ENCODE measurements around the gene DOP1A.
"Not testable (repeated sequence)": the region's sequence is repeated elsewhere in the genome, so short reads cannot be mapped to it uniquely, and the experiment has no call there.

Gene DOP1A

DNA sequence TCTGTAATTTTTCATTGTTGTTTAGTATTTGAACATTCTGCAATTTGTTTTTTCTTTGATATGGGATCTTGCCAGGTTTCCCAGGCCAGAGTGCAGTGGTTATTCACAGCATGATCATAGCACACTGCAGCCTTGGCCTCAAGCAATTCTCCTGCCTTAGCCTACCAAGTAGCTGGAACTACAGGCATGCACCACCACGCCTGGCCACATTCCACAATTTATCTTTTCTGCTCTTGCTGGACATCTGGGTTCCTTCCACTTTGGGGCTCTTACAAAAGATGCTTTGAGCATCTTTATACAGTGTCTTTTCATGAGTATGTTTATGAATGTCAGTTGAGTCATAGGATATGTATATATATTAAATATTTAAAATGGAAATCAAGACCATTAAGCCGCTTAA is 83.6 kb downstream of the DOP1A start:
- DNase-seq (ENCODE audit: low read depth) = no peak

DNA sequence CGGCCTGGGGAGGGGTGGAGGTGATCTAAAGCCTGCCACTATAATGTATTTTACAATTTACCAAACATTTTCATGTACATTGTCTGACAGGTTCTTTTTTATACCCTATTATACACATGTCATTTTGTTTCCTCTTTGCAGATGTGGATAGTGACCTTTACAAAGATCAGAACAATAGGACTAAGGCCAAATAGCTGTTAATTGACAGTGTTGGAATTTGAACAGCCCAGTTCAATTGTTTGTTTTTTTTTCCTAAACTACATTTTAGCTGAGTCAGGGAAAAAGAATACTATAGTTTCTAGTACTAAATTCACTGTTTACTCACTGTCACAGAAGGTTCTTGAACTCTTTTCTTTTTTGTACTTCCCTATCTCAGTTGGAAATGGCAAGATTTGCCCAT is 85.4 kb downstream of the DOP1A start:
- DNase-seq (ENCODE audit: low read depth) = no peak

DNA sequence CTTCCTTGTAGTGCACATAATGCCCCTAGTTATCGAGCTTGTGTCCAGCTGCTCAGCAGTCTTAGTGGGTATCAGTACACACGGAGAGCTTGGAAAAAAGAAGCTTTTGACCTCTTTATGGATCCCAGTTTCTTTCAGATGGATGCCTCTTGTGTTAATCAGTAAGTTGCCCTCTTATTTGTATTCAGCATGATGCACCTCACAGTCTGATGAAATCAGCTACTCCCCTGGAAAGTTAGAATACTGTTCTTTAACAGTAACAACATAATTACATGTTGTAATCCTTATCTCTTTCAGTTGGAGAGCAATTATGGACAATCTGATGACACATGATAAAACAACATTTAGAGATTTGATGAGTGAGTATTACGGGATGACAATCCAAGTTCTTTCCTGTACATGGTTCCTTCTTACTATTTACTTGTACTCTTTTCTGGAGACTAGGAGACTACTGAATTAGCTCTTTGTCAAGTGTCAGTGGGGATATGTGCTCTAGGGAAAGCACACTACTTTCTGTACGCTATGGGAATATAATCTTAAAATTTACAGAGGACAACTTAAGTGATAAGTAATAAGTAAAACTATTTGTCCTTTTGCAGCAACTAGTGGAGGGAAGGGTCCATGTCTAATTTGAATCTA is 86.5 kb downstream of the DOP1A start:
- DNase-seq (ENCODE audit: low read depth) = no peak

DNA sequence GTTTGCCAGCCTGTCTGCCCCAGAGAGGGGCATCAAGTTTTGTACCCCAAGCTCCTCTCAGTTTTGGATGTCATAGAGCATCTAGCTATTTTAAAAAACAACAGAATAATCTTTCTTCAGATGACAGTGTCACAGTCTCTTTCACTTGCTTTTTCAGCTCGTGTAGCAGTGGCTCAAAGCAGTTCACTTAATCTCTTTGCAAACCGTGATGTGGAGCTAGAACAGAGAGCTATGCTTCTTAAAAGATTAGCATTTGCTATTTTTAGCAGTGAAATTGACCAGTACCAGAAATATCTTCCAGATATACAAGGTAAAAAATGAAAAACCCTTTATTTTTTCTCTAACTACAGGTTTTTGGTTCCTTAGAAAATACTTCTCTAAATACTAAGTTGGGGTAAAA is 88.3 kb downstream of the DOP1A start:
- no peak for DNase-seq (ENCODE audit: low read depth)

DNA sequence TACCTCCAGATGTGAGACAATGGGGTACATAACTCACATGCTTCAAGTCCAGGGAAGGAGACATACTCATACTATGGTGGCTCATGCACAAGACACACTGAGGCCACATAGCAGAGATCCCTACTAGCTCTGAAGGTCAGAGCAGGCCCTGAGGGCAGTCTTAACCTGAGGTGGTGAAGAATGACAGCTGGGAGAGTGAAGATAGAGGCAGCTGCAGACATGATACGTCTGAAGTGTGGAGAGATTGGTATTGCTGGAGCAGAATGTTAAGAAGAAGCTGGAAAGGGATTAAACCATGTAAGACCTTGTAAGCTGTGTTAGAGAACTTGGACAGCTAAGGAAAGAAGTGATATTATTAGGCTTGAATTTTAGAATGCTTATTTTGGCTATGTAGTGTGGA is 92.7 kb downstream of the DOP1A start:
- DNase-seq (ENCODE audit: low read depth) = no peak

DNA sequence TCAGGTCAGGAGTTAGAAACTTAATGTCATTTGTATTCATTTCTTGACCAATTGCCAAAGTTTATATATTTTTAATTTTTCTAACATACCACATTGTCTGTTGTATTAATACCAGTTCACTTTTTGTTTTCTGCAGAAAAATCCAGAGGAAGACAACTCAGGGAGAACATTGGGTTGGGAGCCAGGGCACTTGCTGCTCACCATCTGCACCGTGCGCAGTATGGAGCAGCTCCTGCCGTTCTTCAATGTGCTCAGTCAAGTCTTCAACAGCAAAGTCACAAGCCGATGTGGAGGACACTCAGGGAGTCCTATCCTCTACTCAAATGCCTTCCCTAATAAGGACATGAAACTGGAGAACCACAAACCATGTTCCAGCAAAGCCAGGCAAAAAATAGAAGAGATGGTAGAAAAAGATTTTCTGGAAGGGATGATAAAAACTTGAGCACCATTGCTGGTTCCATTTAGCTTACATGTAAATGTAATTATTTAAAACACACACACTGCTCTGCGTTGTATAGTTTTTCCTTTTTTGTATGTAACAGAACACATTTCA is 100.3 kb downstream of the DOP1A start:
- no peak for DNase-seq (ENCODE audit: low read depth)

DNA sequence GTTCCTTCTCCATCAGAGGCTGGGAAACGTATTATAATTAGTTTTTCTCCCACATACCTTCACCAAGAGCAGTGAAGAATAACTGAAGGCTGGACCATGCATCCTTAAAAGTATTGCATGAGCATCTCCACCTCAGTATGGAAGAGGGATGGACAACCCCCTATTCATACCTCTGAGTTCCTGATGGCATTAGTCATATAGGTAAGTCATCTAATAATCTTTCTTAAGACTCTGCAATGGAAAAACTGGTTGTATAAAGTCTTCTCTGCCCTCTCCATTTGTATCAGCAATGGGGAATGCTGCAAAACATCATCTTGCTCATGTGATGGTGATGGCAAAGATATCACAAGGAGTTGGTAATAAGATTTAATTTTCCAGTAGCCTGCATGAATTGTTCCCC is 101.1 kb downstream of the DOP1A start:
- no peak for DNase-seq (ENCODE audit: low read depth)

DNA sequence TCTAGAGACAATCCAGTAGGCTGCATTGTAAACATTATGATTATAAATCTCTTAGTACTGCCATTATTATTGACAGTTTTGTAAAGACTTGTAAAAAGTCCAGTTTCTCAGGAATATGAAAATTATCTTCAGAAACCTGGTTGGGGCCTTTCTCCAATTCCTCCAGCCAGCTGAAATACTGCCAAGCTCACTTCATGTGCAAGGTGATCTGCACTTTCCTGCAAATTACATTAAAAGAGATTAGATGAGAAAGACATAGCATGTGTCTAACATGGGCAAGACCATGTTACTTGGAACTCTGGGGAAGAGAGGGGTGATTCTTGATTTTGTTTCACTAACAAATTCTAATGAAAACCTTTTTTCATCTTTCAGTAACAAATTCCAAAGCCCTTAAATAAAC is 101.6 kb downstream of the DOP1A start:
- no peak for DNase-seq (ENCODE audit: low read depth)

DNA sequence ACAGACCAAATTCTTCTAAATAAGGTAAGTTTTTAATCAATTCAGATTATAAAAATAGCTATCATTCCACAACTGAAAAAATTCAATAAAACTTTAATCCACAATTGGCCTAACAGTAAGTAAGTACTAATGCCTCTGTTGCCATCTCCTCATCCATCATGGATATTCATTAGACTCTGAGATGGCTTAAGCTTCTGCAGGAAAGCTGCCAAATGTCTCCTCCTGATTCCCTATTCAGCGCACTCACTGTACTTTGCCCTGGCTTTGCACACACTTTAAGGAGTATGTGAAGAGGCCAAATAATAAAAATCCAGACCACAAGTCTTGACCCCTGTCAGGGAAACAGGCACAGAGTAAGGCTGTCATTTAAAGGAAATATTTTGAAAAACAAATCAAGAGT is 102.0 kb downstream of the DOP1A start:
- DNase-seq (ENCODE audit: low read depth) = no peak

DNA sequence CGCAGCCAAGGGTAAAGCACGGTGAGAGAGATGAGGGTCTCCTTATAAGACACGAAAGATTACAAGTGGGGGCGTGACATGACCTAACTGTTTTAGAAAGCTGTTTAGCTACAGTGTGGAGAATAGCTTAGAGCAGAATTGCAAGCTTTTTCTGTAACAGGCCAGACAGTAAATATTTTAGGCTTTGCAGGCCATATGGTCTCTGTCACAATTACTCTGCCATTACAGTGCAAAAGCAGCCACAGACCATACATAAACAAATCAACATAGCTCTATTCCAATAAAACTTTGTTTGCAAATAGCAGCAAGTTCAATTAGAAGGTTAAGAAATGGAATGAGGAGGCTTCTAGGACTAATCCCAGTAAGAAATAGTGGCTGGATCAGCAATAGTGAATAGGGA is 108.8 kb downstream of the DOP1A start:
- DNase-seq (ENCODE audit: low read depth) = no peak

DNA sequence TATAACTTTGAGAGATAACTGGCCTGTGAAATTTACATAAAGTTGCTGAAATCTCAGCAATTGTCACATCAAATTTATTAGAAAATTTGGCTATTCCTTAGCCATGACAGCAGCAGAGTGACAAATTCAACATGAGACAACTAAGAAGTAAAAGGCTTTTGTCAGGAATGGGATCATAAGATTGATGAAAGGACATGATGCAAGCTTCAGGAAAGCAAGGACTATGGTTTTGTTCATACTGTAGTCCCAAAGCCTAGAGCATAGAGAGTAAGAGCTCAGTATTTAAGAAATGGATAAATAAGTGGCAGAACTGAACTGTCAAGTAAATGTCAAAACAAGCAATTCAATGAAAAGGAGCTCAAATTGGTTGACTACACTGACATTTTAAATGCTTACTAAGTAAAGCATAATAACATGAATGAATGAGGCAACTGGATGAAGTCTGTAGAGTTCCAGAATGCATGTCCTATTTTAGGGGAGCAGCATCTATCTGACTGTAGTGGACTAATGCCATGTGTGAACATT is 113.0 kb downstream of the DOP1A start:
- no peak for DNase-seq (ENCODE audit: low read depth)

DNA sequence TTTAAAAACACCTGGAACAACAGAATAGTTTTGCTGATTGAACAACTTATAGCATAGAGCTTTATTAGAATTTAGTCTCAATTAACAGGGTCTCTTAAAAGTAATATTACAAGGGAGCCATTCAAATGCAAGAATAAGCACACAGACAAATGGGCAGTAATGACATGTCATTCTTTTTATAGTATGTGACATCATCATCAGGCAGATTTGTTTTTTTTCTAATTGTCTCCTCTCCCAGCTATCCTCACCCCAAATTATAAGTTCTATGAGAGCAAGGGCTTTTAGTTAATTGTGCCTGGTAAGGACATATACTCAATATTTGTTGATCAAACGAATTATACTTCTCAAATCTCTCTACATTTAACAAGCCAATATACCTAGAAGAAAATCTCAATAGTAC is 114.6 kb downstream of the DOP1A start:
- no peak for DNase-seq (ENCODE audit: low read depth)

DNA sequence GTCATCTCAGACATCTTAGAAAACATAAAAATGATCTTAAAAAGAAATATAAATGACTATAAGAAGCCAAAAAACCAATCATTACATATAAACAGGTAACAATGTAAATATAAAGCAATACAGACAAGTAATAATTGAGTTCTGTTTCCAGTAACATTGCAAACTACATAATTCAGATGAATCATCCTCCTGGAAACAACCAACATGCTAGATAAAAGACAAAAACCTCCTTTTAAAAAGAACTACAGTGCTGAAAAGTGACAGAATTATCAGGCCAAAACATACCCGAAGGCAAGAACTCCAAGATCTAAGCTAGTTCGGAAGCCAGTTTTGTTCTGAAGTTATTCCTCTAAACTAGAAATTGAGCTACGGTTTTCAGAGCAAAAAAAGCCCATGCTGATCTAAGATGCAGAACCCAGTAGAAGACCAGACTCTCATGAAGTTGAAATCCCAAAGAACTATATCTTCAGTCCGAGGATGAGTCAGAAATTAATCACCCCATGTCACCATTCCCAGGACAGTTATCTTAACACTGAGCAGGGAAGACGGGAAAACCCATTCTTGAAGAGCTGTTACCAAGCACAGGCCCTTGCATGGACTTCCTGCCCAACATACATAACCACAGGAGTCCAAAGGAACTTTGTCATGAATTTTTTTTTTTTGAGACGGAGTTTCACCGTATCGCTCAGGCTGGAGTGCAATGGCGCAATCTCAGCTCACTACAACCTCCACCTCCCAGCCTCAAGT is 115.8 kb downstream of the DOP1A start:
- DNase-seq (ENCODE audit: low read depth) = no peak

DNA sequence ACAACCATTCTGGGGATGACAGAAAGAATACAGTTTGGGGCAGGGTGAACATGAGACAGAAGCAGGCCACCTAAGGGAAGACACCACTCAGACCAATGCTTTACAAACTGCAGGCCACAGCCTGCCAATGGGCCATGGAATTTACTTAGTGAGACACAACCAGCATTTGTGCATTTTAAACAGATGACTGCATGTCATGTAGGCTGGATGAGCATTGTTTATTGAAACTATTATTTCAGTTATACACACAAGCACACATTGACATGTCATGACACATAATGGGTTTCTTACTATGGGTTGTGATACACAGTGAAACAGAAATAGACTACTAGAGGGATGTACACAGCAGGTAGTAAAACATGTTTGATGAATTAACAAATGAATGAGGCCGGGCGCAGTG is 117.6 kb downstream of the DOP1A start:
- no peak for DNase-seq (ENCODE audit: low read depth)

DNA sequence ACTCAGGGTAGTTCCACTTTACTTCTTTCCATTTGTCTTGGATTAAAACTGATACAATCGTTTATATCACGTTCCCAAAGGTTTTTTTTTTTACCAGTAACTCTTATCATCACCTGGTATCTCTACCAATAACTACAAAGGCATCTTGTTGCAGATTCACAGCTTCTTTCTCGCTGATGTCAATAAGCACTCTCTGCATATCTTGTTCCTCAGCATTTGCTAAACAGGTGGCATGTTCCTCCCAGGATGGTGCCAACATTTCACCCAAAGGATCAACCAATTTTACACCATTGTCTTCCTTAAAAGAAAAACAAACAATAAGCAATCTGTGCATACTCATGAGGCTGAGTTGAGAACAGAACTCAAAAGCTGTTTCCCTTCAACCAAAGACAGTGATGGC is 121.0 kb downstream of the DOP1A start:
- no peak for DNase-seq (ENCODE audit: low read depth)

DNA sequence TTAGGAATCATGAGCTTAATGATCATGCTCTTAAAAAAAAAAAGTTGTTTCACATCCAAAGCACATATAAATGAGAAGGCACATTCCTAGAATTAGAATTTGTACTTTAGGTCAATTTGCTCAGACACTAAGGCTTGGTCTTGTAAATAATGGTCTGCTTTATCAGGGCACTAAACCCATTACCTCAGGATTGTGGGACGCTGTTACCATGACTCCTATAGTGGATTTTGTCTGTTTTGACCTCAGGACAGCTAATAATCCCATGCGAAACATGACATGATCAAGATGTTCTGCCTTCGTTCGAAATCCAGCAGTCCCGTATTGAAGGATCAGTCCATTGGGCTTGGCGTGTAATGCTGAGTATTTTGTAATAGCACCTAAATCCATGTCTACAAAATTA is 123.2 kb downstream of the DOP1A start:
- DNase-seq (ENCODE audit: low read depth) = no peak

DNA sequence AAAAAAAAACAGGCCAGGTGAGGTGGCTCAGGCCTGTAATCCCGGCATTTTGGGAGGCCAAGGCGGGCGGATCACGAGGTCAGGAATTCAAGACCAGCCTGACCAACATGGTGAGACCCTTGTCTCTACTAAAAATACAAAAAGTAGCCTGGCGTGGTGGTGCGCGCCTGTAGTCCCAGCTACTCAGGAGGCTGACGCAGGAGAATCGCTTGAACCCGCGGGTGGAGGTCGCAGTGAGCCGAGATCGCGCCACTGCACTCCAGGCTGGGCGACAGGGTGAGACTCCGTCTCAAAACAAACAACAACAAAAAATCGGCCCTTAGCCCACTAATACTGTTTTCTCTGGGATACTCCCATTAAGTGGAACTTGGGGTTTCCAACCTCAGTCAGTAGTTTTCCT is 124.5 kb downstream of the DOP1A start:
- DNase-seq (ENCODE audit: low read depth) = not testable (repeated sequence)

DNA sequence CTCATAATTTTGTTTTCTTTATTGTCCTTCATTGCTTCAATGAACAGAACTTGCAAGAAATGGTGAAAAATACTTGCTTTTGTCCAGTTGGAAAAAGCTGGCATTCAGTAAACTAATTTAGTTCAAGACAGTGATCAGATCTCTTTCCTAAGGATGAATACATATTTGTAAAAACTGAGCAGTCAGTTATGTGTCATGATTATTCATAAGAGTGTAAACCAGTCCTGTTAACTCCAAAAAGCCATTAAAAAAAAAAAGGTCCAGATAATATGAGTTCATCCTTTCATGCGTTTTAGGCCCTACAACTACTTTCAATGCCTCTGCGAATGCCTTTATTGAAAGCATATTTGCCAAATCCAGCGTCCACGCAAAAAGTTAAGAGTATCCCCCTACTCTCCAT is 125.0 kb downstream of the DOP1A start:
- no peak for DNase-seq (ENCODE audit: low read depth)

DNA sequence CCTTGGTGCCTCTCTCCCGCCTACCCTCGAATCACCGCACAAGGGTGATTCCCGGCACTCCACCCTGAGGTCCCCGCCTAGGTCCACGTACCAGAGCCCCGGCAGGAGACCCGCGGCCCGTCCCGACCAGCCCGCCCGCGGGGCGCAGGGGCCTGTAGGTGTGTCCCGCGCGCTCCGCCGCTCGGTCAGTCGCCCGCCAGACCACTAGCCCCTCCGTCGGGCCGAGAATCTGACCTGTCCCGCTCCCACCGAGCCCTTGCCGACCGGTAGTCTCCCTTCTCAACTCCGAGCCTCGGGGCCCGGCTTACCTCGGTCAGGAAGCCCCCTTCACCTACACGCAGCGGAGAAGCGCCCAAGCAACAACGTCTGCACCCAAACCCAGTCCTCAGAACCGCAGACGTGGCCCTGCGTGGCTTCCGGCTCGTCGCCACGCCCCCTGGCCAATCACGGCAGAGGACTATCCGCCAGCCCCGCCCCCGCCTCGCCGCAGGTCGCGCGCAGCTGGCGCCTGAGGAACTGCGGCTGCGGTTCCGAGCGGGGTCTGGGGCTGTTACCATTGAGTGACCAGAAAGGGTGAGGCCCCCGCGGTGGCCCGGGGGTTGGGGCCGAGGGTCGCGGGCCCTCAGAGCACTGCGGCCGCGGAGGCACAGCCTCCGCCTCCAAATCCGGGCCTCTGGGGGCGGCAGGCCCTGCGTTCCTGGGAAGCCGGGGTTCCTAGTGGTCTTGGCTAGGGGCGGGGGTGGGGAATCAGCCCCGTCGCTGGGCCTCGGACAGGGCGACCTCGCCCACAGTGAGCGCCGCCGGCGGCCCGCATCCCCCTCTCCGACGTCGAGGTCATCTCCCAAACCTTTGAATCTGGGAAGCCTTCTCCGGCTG is 125.6 kb downstream of the DOP1A start, which contains the start of the genes PGM3 and RWDD2A:
Gene PGM3 (minus strand): TSS at position 395 of the 876 bp plus-strand sequence. CDS start 2,253 bp downstream, outside the sequence.
Gene RWDD2A (plus strand): TSS at position 487 of the 876 bp plus-strand sequence. CDS start 1,095 bp downstream, outside the sequence.
- peak; percentile 72 for DNase-seq (ENCODE audit: low read depth)

DNA sequence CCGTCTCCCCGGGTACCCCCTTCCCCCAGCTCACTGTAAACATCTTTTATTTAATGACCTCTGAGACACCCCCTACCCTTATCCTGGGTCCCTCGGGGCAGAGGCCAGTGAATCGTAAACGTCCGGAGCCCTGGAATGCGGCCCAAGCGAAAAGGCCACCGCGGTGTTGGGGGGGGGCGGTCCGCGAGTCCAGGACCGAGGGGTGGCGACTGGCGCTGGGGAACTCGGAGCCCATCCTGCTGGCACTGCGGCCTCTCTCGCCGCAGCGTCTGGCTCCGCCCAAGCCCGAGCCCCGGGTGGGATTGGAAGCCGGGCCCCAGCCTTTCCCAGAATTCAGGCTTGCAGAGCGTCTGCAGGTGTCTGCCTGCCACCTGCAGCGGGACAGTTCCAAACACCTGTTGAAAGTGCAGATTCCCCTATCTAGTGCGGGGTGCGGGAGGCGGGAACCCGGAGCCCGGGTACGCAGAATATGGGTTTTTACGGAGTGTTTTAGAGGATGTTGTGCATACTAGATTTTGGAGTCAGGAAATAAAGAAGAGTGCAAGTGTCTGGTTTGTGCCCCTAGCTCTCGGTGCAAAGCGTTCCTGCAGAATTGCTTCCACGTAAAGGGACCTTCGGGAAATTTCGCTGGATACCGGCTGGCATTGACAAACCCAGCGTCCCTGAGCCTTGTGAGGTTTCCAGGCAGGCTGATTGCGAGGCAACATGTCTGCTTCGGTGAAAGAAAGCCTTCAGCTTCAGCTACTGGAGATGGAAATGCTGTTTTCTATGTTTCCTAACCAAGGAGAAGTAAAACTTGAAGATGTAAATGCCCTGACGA is 126.5 kb downstream of the DOP1A start:
- no peak for DNase-seq (ENCODE audit: low read depth)

DNA sequence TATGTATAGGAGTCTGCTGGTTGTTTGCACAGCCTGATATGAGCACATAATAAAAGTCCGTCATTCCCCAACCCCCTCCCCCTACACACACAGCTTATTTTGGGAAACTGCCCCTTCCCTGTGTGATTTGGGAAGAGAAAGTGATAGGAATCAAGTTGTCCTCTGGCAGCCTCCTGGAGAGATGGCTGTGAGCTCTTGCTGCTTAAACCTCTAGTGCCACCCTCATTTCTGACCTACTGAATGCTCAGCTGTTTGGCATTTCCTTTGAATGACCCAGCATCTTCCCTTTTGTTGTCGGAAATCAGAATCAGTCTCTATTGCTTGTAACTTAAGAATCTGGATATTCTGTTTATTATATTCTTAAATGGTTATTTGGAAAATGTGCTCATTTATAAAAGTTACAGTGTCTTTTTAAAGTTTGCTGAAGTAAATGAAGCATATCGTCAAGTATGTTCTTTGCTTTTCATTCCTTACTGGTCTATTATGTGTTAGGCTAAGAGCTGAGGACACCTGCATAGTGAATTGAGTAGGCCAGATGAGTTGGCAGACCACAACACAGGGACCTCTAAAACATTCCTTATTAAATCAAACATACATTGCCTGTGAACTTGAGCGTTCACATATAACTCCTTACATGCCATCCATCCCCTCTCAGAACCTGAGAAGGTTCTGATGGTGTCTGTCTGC is 131.2 kb downstream of the DOP1A start:
- DNase-seq (ENCODE audit: low read depth) = no peak

Measured in stimulated activated CD8-positive, alpha-beta memory T cell treated with anti-CD3 and anti-CD28 coated beads, Interleukin-15, amount 100 ng/mL, for 1 hour (primary cell).